Trophoblast cell (in vitro differentiated cells and primary cell): ENCODE results near the gene WIPF1.

Experiments used
- DNase-seq, 2 donors: peaks; one replicate each; pipeline ENCODE4 v3.0.0-alpha.2; 2016
- H2AFZ ChIP-seq: 2 replicates; pipeline ENCODE4 v1.6.1; 2013; ENCODE audit warnings: low read length, moderate library complexity, mild to moderate bottlenecking; ENCODE audit not compliant: insufficient read depth, poor library complexity
- H2AK5ac ChIP-seq: 2 replicates; pipeline ENCODE4 v1.6.1; 2013; ENCODE audit warnings: mild to moderate bottlenecking, low read length
- H2BK120ac ChIP-seq: 2 replicates; pipeline ENCODE4 v1.6.1; 2013; ENCODE audit warnings: low read length, mild to moderate bottlenecking, moderate library complexity; ENCODE audit not compliant: insufficient read depth, poor library complexity
- H2BK12ac ChIP-seq: 2 replicates; pipeline ENCODE4 v1.6.1; 2013; ENCODE audit warnings: mild to moderate bottlenecking, low read length, moderate library complexity
- H2BK5ac ChIP-seq: 2 replicates; pipeline ENCODE4 v1.6.1; 2013; ENCODE audit warnings: low read length, low read depth, moderate library complexity, mild to moderate bottlenecking; ENCODE audit not compliant: poor library complexity
- H3K14ac ChIP-seq: 2 replicates; pipeline ENCODE4 v1.6.1; 2013; ENCODE audit warnings: mild to moderate bottlenecking, low read length
- H3K18ac ChIP-seq: 2 replicates; pipeline ENCODE4 v1.6.1; 2013; ENCODE audit warnings: mild to moderate bottlenecking, low read length
- H3K23ac ChIP-seq: 2 replicates; pipeline ENCODE4 v1.6.1; 2013; ENCODE audit warnings: low read length
- H3K27ac ChIP-seq: 2 replicates; pipeline ENCODE4 v1.5.1; 2013; ENCODE audit warnings: low read depth, mild to moderate bottlenecking, inconsistent platforms, low read length, moderate library complexity
- H3K27me3 ChIP-seq: 2 replicates; pipeline ENCODE4 v1.6.1; 2013; ENCODE audit warnings: inconsistent platforms, mild to moderate bottlenecking, low read length, moderate library complexity; ENCODE audit not compliant: insufficient read depth
- H3K36me3 ChIP-seq, 2 experiments: 1 replicate in 1 of 2; 2 replicates in 1 of 2; pipeline ENCODE4 v1.6.1; 2013; ENCODE audit warnings: low read length in 2 of 2, mild to moderate bottlenecking in 2 of 2, moderate library complexity in 1 of 2; ENCODE audit not compliant: insufficient read depth in 2 of 2, control insufficient read depth in 1 of 2
- H3K4ac ChIP-seq: 2 replicates; pipeline ENCODE4 v1.6.1; 2013; ENCODE audit warnings: low read depth, mild to moderate bottlenecking, low read length, moderate library complexity
- H3K4me1 ChIP-seq, 2 experiments: 1 replicate in 1 of 2; 2 replicates in 1 of 2; pipeline ENCODE4 v1.6.1; 2013; ENCODE audit warnings: low read length in 2 of 2, mild to moderate bottlenecking in 2 of 2, moderate library complexity in 1 of 2; ENCODE audit not compliant: insufficient read depth in 2 of 2, control insufficient read depth in 1 of 2
- H3K4me2 ChIP-seq: 2 replicates; pipeline ENCODE4 v1.6.1; 2013; ENCODE audit warnings: inconsistent platforms, mild to moderate bottlenecking, low read length, moderate library complexity
- H3K4me3 ChIP-seq: 2 replicates; pipeline ENCODE4 v1.5.1; 2013; ENCODE audit warnings: mild to moderate bottlenecking, low read depth, low read length, inconsistent platforms
- H3K79me1 ChIP-seq: one replicate; pipeline ENCODE4 v1.6.1; 2013; ENCODE audit warnings: low read length
- H3K79me2 ChIP-seq: 2 replicates; pipeline ENCODE4 v1.6.1; 2013; ENCODE audit warnings: low read length, mild to moderate bottlenecking; ENCODE audit not compliant: control insufficient read depth, insufficient read depth, poor library complexity
- H3K9ac ChIP-seq: 2 replicates; pipeline ENCODE4 v1.6.1; 2013; ENCODE audit warnings: mild to moderate bottlenecking, low read length
- H3K9me3 ChIP-seq: 2 replicates; pipeline ENCODE4 v1.6.1; 2013; ENCODE audit warnings: low read depth, mild to moderate bottlenecking, control low read depth, inconsistent platforms, low read length; ENCODE audit not compliant: insufficient read depth
- H4K12ac ChIP-seq: 2 replicates; pipeline ENCODE4 v1.6.1; 2013; ENCODE audit warnings: low read depth, mild to moderate bottlenecking, low read length, moderate library complexity
- H4K8ac ChIP-seq: 2 replicates; pipeline ENCODE4 v1.6.1; 2013; ENCODE audit warnings: low read depth, mild to moderate bottlenecking, low read length, moderate library complexity
- H4K91ac ChIP-seq: one replicate; pipeline ENCODE4 v1.6.1; 2013; ENCODE audit warnings: low read depth, mild to moderate bottlenecking, low read length, moderate library complexity
- WGBS: extraction: QIAGEN DNeasy Blood & Tissue Kit; methylation state at CpG from one replicate; pipeline ENCODE4 v1.1.7; 2013; ENCODE audit warnings: missing lambda C conversion rate; ENCODE audit not compliant: insufficient read length, insufficient coverage; ENCODE audit errors: extremely low coverage; 5-methylcytosine and 5-hydroxymethylcytosine counted together

The WIPF1 gene

GRCh38 chr2:174611006-174611405, 13.4 kb upstream of the WIPF1 start:
- no peaks in the 10 kb centered on the region for H3K27me3 ChIP-seq
- WGBS: no CpG with 5 or more reads among the region's 4 CpGs
- H3K4me2 ChIP-seq: no peak overlapping the region
- H3K4me3 ChIP-seq: no peak overlapping the region
- H3K14ac ChIP-seq: no peak overlapping the region
- no peaks in the 10 kb centered on the region for H3K79me2 ChIP-seq
- H2BK120ac ChIP-seq: no peak overlapping the region
- H3K36me3 ChIP-seq: peaks cover 4% of the 10 kb centered on the region in 2 experiments
- no peak overlapping the region for H4K8ac ChIP-seq
- peaks cover 18 to 29% of the 10 kb centered on the region in 2 experiments for H3K4me1 ChIP-seq
- no peak overlapping the region for H4K12ac ChIP-seq
- no peaks in the 10 kb centered on the region for H3K9me3 ChIP-seq
- H3K9ac ChIP-seq: no peak overlapping the region
- H4K91ac ChIP-seq: no peak overlapping the region
- H3K18ac ChIP-seq: no peak overlapping the region
- no peak overlapping the region for H3K23ac ChIP-seq
- peak overlapping the region; percentile 12 for H3K27ac ChIP-seq
- no peak overlapping the region for H2AFZ ChIP-seq
- H3K4ac ChIP-seq: peak overlapping the region; percentile 38
- H2AK5ac ChIP-seq: no peak overlapping the region
- DNase-seq: no peak
- H2BK5ac ChIP-seq: no peak overlapping the region
- peak overlapping the region; percentile 56 for H2BK12ac ChIP-seq
- H3K79me1 ChIP-seq: peaks cover 26% of the 10 kb centered on the region

GRCh38 chr2:174610243-174610995, 12.8 kb upstream of the WIPF1 start:
- Histone ChIP-seq H3K14ac (no peak overlapping the region), H3K4me3 (no peak overlapping the region), H3K9ac (no peak overlapping the region), H4K12ac (no peak overlapping the region), H3K36me3 (peaks cover 4% of the 10 kb centered on the region in 2 experiments), H3K79me1 (peaks cover 24% of the 10 kb centered on the region), H3K27ac (peak overlapping the region; percentile 12), H3K9me3 (no peaks in the 10 kb centered on the region), H3K18ac (no peak overlapping the region), H2BK12ac (peak overlapping the region; percentile 63), H3K4ac (peak overlapping the region; percentile 54), H3K4me2 (no peak overlapping the region), H3K27me3 (no peaks in the 10 kb centered on the region), H4K91ac (peak overlapping the region; percentile 8), H4K8ac (peak overlapping the region; percentile 43), H2BK5ac (peak overlapping the region; percentile 46), H3K23ac (no peak overlapping the region), H2BK120ac (peak overlapping the region; percentile 44), H3K4me1 (peaks cover 18 to 28% of the 10 kb centered on the region in 2 experiments), H2AK5ac (no peak overlapping the region), H2AFZ (no peak overlapping the region), H3K79me2 (no peaks in the 10 kb centered on the region)
- WGBS: no CpG with 5 or more reads among the region's 7 CpGs
- DNase-seq: no peak

- Histone ChIP-seq H3K23ac (no peak overlapping the region), H2AFZ (no peak overlapping the region), H3K4me2 (no peak overlapping the region), H3K27ac (no peak overlapping the region), H3K4ac (no peak overlapping the region), H4K12ac (no peak overlapping the region), H3K18ac (no peak overlapping the region), H3K79me1 (peaks cover 25% of the 10 kb centered on the region), H3K9me3 (no peaks in the 10 kb centered on the region), H3K14ac (no peak overlapping the region), H3K4me1 (peaks cover 21 to 35% of the 10 kb centered on the region in 2 experiments), H3K4me3 (no peak overlapping the region), H3K27me3 (no peaks in the 10 kb centered on the region), H2BK12ac (no peak overlapping the region), H3K79me2 (peaks cover 2% of the 10 kb centered on the region), H3K36me3 (peaks cover 4% of the 10 kb centered on the region in 2 experiments), H2BK120ac (no peak overlapping the region), H2AK5ac (no peak overlapping the region), H3K9ac (no peak overlapping the region), H2BK5ac (no peak overlapping the region), H4K8ac (no peak overlapping the region), H4K91ac (no peak overlapping the region)
- whole genome bisulfite sequencing: no CpG with 5 or more reads among the region's 4 CpGs
- DNase-seq: no peak
These were observed 11.7 kb upstream of the WIPF1 start for GRCh38 chr2:174609261-174609660.

GRCh38 chr2:174608866-174609214, 11.2 kb upstream of the WIPF1 start:
- H3K4me1 ChIP-seq: peaks cover 21 to 35% of the 10 kb centered on the region in 2 experiments

More at GRCh38 chr2:174608866-174609214, 11.2 kb upstream of the WIPF1 start:
- Histone ChIP-seq H3K9ac (no peak overlapping the region), H4K12ac (no peak overlapping the region), H4K8ac (no peak overlapping the region), H2AK5ac (no peak overlapping the region), H3K23ac (no peak overlapping the region), H3K18ac (no peak overlapping the region), H4K91ac (no peak overlapping the region), H3K79me1 (peaks cover 25% of the 10 kb centered on the region), H2BK12ac (peak overlapping the region; percentile 21), H3K27me3 (no peaks in the 10 kb centered on the region), H2BK5ac (no peak overlapping the region), H3K36me3 (peaks cover 4% of the 10 kb centered on the region in 2 experiments), H3K9me3 (no peaks in the 10 kb centered on the region), H3K27ac (no peak overlapping the region), H3K4ac (no peak overlapping the region), H3K4me2 (no peak overlapping the region), H3K79me2 (peaks cover 2% of the 10 kb centered on the region), H2BK120ac (no peak overlapping the region), H3K14ac (no peak overlapping the region), H3K4me3 (no peak overlapping the region), H2AFZ (no peak overlapping the region)
- no peak for DNase-seq
